Mesothelial cell of epicardium (in vitro differentiated cells): Measurements from ENCODE around the gene ATP2B1. TPM values are rescaled to one million over a fixed set of nuclear protein-coding genes. Genes with fewer than 3 reads are reported as not detected.
A peak's percentile ranks its signal among the peaks of the same experiment; 100 is the strongest.

Source experiments
- DNase-seq, 2 experiments: peaks; one replicate each; pipeline ENCODE4 v3.0.0; 2021; ENCODE audit warnings: low spot score in 2 of 2; ENCODE audit not compliant: unreplicated experiment in 2 of 2
- H3K27ac Mint-ChIP-seq: 2 replicates; pipeline ENCODE4 v1.8.0; 2021; ENCODE audit warnings: mixed read lengths
- H3K27me3 Mint-ChIP-seq: 2 replicates; pipeline ENCODE4 v1.8.0; 2021; ENCODE audit warnings: low read depth, mixed read lengths
- H3K36me3 Mint-ChIP-seq: 2 replicates; pipeline ENCODE4 v1.8.0; 2021; ENCODE audit warnings: mixed read lengths
- H3K4me1 Mint-ChIP-seq: 2 replicates; pipeline ENCODE4 v1.8.0; 2021; ENCODE audit warnings: mixed read lengths
- H3K4me3 Mint-ChIP-seq: 2 replicates; pipeline ENCODE4 v1.8.0; 2021; ENCODE audit warnings: mild to moderate bottlenecking, moderate library complexity, mixed read lengths
- H3K9me3 Mint-ChIP-seq: 2 replicates; pipeline ENCODE4 v1.8.0; 2021; ENCODE audit warnings: mixed read lengths
- CTCF ChIP-seq: fragments of 200-600 bp; sonication (generic); IDR thresholded peaks from one replicate; pipeline ENCODE4 v1.5.0; 2021; ENCODE audit warnings: antibody characterized with exemption; ENCODE audit not compliant: unreplicated experiment
- total RNA-seq: library from RNA; stranded (reverse); gene quantifications from 3 replicates; pipeline ENCODE4 v1.2.1, GENCODE V29; 2021

The ATP2B1 gene
- total RNA-seq, 1 donor from 2014 or later: 131 TPM

- H3K27me3 Mint-ChIP-seq: no peaks in the 10 kb centered on the region
- H3K36me3 Mint-ChIP-seq: peaks cover 27% of the 10 kb centered on the region
- peak overlapping the region; percentile 60 for H3K27ac Mint-ChIP-seq
- TF ChIP-seq CTCF: no peak
- peaks cover 15% of the 10 kb centered on the region for H3K9me3 Mint-ChIP-seq
- H3K4me3 Mint-ChIP-seq: no peak overlapping the region
- DNase-seq: no peak
- H3K4me1 Mint-ChIP-seq: peaks cover 44% of the 10 kb centered on the region
Measured at GRCh38 chr12:89671469-89671868, 37.2 kb downstream of the ATP2B1 start.

GRCh38 chr12:89669197-89669596 is 39.4 kb downstream of the ATP2B1 start:
- Mint-ChIP-seq H3K4me3 (no peak overlapping the region), H3K27ac (no peak overlapping the region), H3K9me3 (peaks cover 17% of the 10 kb centered on the region), H3K4me1 (peaks cover 35% of the 10 kb centered on the region), H3K36me3 (peaks cover 31% of the 10 kb centered on the region), H3K27me3 (no peaks in the 10 kb centered on the region)
- no peak for DNase-seq
- TF ChIP-seq CTCF: no peak

GRCh38 chr12:89665556-89665955 is 43.1 kb downstream of the ATP2B1 start:
- Mint-ChIP-seq H3K27ac (no peak overlapping the region), H3K36me3 (peaks cover 31% of the 10 kb centered on the region), H3K4me1 (peaks cover 28% of the 10 kb centered on the region), H3K9me3 (peaks cover 17% of the 10 kb centered on the region), H3K27me3 (no peaks in the 10 kb centered on the region), H3K4me3 (no peak overlapping the region)
- no peak for DNase-seq
- TF ChIP-seq CTCF: no peak

- H3K9me3 Mint-ChIP-seq: peaks cover 17% of the 10 kb centered on the region
Measured at GRCh38 chr12:89664441-89664840, 44.2 kb downstream of the ATP2B1 start.

GRCh38 chr12:89663577-89664357 is 44.9 kb downstream of the ATP2B1 start:
- peaks cover 17% of the 10 kb centered on the region for H3K9me3 Mint-ChIP-seq
- H3K27ac Mint-ChIP-seq: peak overlapping the region; percentile 36
- TF ChIP-seq CTCF: no peak
- H3K27me3 Mint-ChIP-seq: no peaks in the 10 kb centered on the region
- peaks cover 32% of the 10 kb centered on the region for H3K4me1 Mint-ChIP-seq
- no peak overlapping the region for H3K4me3 Mint-ChIP-seq
- peaks cover 23% of the 10 kb centered on the region for H3K36me3 Mint-ChIP-seq
- DNase-seq: no peak

More at GRCh38 chr12:89664441-89664840, 44.2 kb downstream of the ATP2B1 start:
- DNase-seq: no peak
- Mint-ChIP-seq H3K4me3 (no peak overlapping the region), H3K36me3 (peaks cover 29% of the 10 kb centered on the region), H3K4me1 (peaks cover 27% of the 10 kb centered on the region), H3K27ac (no peak overlapping the region), H3K27me3 (no peaks in the 10 kb centered on the region)
- no peak for TF ChIP-seq CTCF
